NCI-H1930 (cell line): Measurements from ENCODE around the gene TMEM59L.

Experiments used
- DNase-seq, 2 experiments: peaks; one replicate each; lab custom pipeline; 2025; lab: John Stamatoyannopoulos, UW

The TMEM59L gene

GRCh38 chr19:18637673-18638630 lies 25.3 kb downstream of the TMEM59L start:
- DNase-seq: no peak

GRCh38 chr19:18639706-18640243 lies 27.1 kb downstream of the TMEM59L start:
- no peak for DNase-seq

- no peak for DNase-seq
These were observed 31.7 kb downstream of the TMEM59L start for GRCh38 chr19:18644196-18645034.

- DNase-seq: no peak
These were observed 32.4 kb downstream of the TMEM59L start for GRCh38 chr19:18645035-18645511.

GRCh38 chr19:18646535-18647370 lies 34.1 kb downstream of the TMEM59L start:
- no peak for DNase-seq

GRCh38 chr19:18647371-18647767 lies 34.7 kb downstream of the TMEM59L start:
- DNase-seq: no peak

- no peak for DNase-seq
These were observed 35.1 kb downstream of the TMEM59L start for GRCh38 chr19:18647807-18648206.

GRCh38 chr19:18648973-18649315 lies 36.3 kb downstream of the TMEM59L start:
- no peak for DNase-seq

GRCh38 chr19:18649371-18650020 lies 36.8 kb downstream of the TMEM59L start:
- no peak for DNase-seq

GRCh38 chr19:18650021-18650390 lies 37.3 kb downstream of the TMEM59L start:
- no peak for DNase-seq

- no peak for DNase-seq
These were observed 37.9 kb downstream of the TMEM59L start for GRCh38 chr19:18650468-18651041.

- DNase-seq: no peak
These were observed 38.6 kb downstream of the TMEM59L start for GRCh38 chr19:18651300-18651699.

- DNase-seq: no peak
These were observed 39.1 kb downstream of the TMEM59L start for GRCh38 chr19:18651733-18652132.

GRCh38 chr19:18653853-18654252 lies 41.2 kb downstream of the TMEM59L start:
- no peak for DNase-seq

- no peak for DNase-seq
These were observed 41.8 kb downstream of the TMEM59L start for GRCh38 chr19:18654469-18654868.

GRCh38 chr19:18655173-18655844 lies 42.6 kb downstream of the TMEM59L start:
- no peak for DNase-seq

- no peak for DNase-seq
These were observed 43.8 kb downstream of the TMEM59L start for GRCh38 chr19:18656337-18657086.

- DNase-seq: no peak
These were observed 45.1 kb downstream of the TMEM59L start for GRCh38 chr19:18657590-18658365.
